ENCODE data around the gene PRKAG1.

Gene PRKAG1

DNA sequence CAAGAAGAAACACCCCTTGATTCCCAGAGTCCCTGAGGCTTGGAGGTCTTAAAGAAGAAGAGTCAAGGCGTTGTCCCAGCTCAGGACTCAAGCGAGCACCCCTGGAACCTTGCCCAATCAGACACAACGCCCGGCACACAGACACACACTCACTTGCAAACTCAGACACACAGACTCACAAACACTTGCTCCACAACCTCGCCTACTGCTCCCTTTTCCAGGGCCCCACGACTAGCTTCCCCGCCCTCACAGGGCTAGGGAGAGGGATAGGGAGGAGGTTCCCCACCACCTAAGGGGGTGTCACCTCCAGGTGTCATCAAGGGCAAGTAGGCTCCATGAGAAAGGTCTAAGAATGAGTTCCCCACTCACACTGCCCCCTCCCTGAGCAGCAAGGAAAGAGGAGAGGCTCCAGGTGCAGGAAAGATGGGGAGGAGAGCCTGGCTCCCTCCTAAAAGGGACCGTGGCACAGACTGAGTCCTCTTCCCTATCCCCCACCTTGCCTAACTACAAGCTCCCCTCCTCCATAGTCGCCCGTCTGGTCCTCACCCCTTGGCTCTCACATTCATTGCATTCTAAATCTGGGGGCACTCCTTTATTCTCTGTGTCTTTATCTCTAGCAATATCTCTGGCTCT lies 47.8 kb downstream of the PRKAG1 start:
- no peak overlapping the region for H3K4me3 ChIP-seq (ENCODE audit: low read depth, low read length)
- no peak for DNase-seq (ENCODE audit: low read depth)
- TF ChIP-seq, protein P1, sequence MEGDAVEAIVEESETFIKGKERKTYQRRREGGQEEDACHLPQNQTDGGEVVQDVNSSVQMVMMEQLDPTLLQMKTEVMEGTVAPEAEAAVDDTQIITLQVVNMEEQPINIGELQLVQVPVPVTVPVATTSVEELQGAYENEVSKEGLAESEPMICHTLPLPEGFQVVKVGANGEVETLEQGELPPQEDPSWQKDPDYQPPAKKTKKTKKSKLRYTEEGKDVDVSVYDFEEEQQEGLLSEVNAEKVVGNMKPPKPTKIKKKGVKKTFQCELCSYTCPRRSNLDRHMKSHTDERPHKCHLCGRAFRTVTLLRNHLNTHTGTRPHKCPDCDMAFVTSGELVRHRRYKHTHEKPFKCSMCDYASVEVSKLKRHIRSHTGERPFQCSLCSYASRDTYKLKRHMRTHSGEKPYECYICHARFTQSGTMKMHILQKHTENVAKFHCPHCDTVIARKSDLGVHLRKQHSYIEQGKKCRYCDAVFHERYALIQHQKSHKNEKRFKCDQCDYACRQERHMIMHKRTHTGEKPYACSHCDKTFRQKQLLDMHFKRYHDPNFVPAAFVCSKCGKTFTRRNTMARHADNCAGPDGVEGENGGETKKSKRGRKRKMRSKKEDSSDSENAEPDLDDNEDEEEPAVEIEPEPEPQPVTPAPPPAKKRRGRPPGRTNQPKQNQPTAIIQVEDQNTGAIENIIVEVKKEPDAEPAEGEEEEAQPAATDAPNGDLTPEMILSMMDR (IDR thresholded peaks at IDR 0.05; ENCODE audit: insufficient read depth, low read depth, low read length, missing control alignments) = no peak

DNA sequence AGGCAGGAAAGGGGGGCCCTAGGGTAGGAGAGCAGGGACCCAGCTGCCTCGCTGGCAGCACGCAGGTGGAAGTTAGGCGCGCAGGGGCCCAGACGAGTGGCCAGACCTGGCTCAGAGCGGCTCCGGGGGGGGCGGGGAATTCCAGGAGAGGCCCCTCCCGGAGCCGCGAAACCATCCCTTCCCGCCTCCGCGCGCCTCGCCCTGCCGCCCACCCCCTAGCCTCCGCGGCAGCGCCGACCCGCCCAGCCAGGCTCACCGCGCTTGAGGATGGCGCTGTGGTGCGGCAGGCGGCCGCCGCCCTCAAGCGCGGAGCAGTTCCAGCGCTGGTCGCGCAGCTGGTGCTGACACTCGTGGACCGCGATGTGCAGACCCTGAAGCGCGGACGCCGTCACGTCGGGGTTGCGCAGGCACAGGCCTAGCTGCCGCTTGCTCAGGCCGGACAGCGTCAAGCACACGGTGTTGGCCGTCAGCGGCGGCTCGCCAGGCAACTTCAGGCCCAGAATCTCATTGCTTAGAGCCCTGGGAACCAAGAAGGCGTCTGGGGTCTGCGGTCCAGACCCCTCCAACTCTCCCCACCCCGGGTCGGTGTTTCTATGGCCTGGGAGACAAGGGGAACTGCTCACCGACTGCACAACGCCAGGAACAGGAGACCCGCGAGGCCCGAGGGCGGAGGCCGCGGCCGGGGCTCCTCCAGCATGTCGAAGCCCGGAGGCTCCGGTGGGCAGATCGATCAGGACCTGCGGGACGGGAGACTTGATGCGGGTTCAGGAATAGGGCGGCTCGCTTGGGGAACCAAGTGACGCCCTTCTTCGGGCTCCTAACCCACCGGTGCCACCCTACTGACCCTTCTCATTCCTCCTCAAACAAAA lies 48.5 kb downstream of the PRKAG1 start:
- TF ChIP-seq, protein P1 (IDR thresholded peaks at IDR 0.05; ENCODE audit: insufficient read depth, low read depth, low read length, missing control alignments) = no peak
- H3K4me3 ChIP-seq (ENCODE audit: low read depth, low read length) = no peak overlapping the region
- no peak for DNase-seq (ENCODE audit: low read depth)

DNA sequence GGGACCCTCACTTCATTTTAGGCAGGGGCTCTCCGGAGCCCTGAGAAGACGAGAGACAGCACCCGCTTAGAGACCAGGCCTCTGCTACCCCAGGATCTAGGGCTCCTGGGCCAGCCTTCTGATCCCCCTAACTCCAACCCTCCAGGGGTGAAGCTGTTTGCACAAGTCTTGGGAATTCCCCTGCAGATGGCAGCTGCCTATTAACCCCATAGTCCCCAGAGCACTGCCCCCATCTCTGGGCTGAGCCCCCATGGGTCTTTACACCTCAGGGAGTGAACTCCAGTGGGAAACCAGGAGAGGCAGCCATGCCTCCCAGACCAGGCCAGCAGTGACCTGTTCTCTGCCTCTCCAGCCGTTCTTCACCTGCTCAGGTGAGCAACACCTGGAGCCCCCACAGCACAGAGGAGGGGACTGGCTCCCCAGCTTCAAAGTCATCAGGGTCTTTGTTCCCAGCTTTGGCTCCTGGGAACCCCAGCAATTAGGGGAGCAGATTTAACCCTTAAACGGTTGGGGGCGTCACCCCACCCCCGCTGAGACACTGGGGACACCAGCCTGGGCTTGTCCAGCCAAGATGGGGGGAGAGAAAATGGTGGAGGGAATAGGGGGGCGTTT lies 49.3 kb downstream of the PRKAG1 start:
- H3K4me3 ChIP-seq (ENCODE audit: low read depth, low read length) = no peak overlapping the region
- TF ChIP-seq, protein P1 (IDR thresholded peaks at IDR 0.05; ENCODE audit: insufficient read depth, low read depth, low read length, missing control alignments) = no peak

DNA sequence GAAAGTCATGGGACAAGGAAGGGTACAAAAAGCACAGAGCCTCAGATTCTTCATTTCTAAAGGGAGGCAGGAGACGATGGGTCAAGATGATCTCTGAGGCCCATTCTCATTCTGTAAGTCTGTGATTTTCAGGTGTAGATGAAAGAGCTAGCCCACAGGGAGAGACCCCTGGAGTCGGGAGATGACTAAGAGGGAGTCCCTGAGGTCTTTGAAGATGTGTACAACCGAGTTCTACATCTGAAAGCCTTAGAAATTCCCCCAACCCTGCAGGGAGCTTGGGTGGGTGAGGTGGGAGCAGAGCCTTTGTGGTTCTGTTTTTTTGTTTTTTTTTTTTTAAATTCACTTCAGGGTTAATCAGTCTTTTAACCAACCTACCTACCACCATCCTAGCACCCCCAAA lies 50.1 kb downstream of the PRKAG1 start:
- DNase-seq (ENCODE audit: low read depth) = peak; percentile 48
- TF ChIP-seq, protein P1 (IDR thresholded peaks at IDR 0.05; ENCODE audit: insufficient read depth, low read depth, low read length, missing control alignments) = no peak
- no peak overlapping the region for H3K4me3 ChIP-seq (ENCODE audit: low read depth, low read length)

More for the DNA sequence above, 49.3 kb downstream of the PRKAG1 start:
- DNase-seq (ENCODE audit: low read depth) = no peak

DNA sequence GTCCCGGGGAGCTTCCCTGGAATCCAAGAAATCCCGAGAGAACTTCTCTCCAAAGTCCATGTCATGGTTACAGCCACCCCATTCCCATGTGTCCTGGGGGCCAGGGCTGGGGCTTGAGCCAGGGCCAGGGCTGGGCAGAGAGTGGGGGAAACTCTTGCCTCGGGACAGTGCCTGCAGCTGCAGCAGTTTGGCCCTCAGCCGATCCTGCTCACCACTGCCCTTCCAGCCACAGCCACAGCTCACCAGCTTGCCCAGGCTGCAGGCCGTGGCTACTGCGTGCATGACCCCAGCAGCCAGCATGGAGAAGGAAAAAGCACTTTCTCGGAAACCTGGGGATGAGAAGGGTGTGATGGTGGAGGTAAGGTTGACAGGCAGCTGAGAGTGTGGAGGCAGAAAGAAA lies 50.6 kb downstream of the PRKAG1 start:
- H3K4me3 ChIP-seq (ENCODE audit: low read depth, low read length) = no peak overlapping the region
- TF ChIP-seq, protein P1 (IDR thresholded peaks at IDR 0.05; ENCODE audit: insufficient read depth, low read depth, low read length, missing control alignments) = no peak
- no peak for DNase-seq (ENCODE audit: low read depth)

DNA sequence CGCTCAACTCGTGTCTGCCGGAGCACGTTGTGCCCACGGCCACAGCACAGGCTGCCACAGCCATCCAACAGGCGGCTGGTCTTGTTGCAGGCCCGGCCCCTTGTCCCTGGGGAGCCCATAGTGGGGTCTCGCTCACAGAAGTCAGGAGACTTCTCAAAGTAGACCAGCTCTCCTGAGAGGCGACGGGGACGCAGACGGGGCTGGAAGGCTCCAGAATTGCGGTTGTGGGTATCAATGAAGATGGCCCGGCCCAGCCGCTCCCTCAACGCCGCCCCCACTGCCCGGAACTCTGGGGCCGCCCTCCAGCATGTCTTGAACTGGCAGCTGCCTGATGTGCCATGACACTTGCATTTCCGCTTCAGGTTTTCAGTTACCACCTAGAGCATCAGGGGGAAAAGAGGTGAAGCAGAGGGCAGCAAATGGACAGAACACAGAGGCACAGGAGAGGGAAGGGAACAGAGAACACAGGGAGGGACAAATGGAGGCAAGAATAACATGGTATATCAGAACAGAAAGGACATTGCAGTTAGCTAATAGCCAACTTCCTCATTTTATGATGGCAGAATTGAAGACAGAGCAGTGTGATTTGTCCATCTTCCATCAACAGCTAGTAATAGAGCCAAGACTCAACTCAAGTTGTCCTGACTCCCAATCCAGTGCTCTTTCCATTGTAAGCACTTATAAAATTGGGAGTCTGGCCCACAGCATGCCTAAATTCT lies 52.2 kb downstream of the PRKAG1 start:
- no peak overlapping the region for H3K4me3 ChIP-seq (ENCODE audit: low read depth, low read length)
- no peak for DNase-seq (ENCODE audit: low read depth)
- TF ChIP-seq, protein P1 (IDR thresholded peaks at IDR 0.05; ENCODE audit: insufficient read depth, low read depth, low read length, missing control alignments) = no peak
